Cardiac muscle cell (in vitro differentiated cells and primary cell): ENCODE data around the gene GALNT9. TPM values are rescaled to one million over a fixed set of nuclear protein-coding genes. Genes with fewer than 3 reads are reported as not detected.

Experiments used
- DNase-seq, 2 donors: peaks; one replicate each; pipeline versions ENCODE4 v3.0.0 to v3.0.0-alpha.2; 2010 to 2017; ENCODE audit warnings: low read depth in 1 of 2, low spot score in 1 of 2
- H3K27ac ChIP-seq: fragments of 200-600 bp; sonication (generic); 2 replicates; pipeline ENCODE4 v1.5.1; 2016
- H3K27me3 ChIP-seq: fragments of 200-600 bp; sonication (generic); 2 replicates; pipeline ENCODE4 v1.6.0; 2016; ENCODE audit warnings: control low read depth
- H3K36me3 ChIP-seq: fragments of 200-600 bp; sonication (generic); 2 replicates; pipeline ENCODE4 v1.5.1; 2016; ENCODE audit warnings: control low read depth
- H3K4me1 ChIP-seq: fragments of 200-600 bp; sonication (generic); 2 replicates; pipeline ENCODE4 v1.8.1; 2017; ENCODE audit warnings: low read depth, mild to moderate bottlenecking, mixed run types
- H3K4me3 ChIP-seq: fragments of 200-600 bp; sonication (generic); 2 replicates; pipeline ENCODE4 v1.5.1; 2016; ENCODE audit warnings: mild to moderate bottlenecking
- H3K9me3 ChIP-seq: fragments of 200-600 bp; sonication (generic); 2 replicates; pipeline ENCODE4 v1.5.1; 2017; ENCODE audit warnings: low read depth, mild to moderate bottlenecking, control low read depth
- polyA plus RNA-seq: library from polyadenylated mRNA; unstranded; fragments of >200 nt; fragmentation: Nextera tagmentation; extraction: Ambion mirVana; gene quantifications from 2 replicates; pipeline ENCODE4 v1.2.1, GENCODE V29; 2016
- total RNA-seq: library from RNA; depleted of rRNA; stranded (reverse); fragments of >200 nt; gene quantifications from 2 replicates; pipeline ENCODE4 v1.2.3, GENCODE V29; 2016
- TF ChIP-seq, protein P1 (sequence below): IDR thresholded peaks from 2 replicates; pipeline ENCODE4 v1.5.1; 2012; ENCODE audit warnings: low read depth, mild to moderate bottlenecking, low read length

GALNT9 gene
- total and polyA plus RNA-seq, 2 experiments from 2014 or later = 0.42 to 0.45 TPM

DNA sequence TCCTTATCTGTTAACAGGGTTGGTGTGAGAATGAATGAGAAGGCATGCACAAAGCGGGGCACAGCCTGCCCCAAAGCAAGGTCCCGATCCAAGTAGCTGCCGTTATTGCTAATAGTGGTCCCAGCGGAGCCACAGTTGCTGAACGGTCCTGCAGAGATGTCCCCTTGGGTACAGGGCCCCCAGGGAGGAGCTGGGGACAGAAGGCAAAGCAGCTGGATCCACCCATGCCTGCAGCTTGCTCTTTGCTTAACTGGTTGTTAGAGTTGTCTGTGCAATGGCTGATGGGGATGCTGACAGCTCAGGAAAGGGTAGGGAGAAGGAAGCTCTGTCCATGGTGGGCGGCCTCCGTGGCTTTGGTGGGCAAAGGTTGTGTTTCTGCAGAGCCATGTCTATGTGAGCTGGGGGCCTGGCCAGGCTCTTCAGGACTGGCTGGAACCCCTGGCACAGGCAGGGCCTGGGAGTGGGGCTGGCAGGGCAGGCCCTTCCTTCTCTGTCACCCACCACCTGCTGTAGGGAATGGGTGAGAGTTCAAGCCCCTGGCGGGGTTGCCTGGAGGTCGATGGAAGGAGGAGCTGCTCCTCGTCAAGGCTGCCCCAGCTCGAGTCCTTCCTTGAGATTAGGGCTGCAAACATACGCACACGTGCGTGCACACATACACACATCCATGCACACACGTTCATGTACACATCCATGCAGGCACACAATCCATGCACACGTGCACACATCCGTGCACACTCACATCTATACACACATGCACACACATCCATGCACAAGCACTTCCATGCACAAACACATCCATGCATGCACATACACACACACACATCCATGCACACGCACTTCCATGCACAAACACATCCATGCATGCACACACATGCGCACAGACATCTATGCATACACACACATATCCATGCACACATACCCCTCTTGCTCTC lies 149.7 kb downstream of the GALNT9 start:
- peaks cover 10% of the 10 kb centered on the region for H3K27me3 ChIP-seq
- H3K9me3 ChIP-seq = no peaks in the 10 kb centered on the region
- H3K27ac ChIP-seq = no peak overlapping the region
- no peaks in the 10 kb centered on the region for H3K4me1 ChIP-seq
- H3K36me3 ChIP-seq = no peaks in the 10 kb centered on the region
- TF ChIP-seq, protein P1, sequence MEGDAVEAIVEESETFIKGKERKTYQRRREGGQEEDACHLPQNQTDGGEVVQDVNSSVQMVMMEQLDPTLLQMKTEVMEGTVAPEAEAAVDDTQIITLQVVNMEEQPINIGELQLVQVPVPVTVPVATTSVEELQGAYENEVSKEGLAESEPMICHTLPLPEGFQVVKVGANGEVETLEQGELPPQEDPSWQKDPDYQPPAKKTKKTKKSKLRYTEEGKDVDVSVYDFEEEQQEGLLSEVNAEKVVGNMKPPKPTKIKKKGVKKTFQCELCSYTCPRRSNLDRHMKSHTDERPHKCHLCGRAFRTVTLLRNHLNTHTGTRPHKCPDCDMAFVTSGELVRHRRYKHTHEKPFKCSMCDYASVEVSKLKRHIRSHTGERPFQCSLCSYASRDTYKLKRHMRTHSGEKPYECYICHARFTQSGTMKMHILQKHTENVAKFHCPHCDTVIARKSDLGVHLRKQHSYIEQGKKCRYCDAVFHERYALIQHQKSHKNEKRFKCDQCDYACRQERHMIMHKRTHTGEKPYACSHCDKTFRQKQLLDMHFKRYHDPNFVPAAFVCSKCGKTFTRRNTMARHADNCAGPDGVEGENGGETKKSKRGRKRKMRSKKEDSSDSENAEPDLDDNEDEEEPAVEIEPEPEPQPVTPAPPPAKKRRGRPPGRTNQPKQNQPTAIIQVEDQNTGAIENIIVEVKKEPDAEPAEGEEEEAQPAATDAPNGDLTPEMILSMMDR = no peak
- H3K4me3 ChIP-seq = no peak overlapping the region
- DNase-seq = no peak

- TF ChIP-seq, protein P1 = no peak
- Histone ChIP-seq H3K36me3 (no peaks in the 10 kb centered on the region), H3K9me3 (no peaks in the 10 kb centered on the region), H3K4me3 (no peak overlapping the region), H3K27ac (no peak overlapping the region), H3K27me3 (peaks cover 10% of the 10 kb centered on the region), H3K4me1 (no peaks in the 10 kb centered on the region)
- no peak for DNase-seq
Measured at GRCh38 chr12:132178801-132179401, 150.5 kb downstream of the GALNT9 start.

DNA sequence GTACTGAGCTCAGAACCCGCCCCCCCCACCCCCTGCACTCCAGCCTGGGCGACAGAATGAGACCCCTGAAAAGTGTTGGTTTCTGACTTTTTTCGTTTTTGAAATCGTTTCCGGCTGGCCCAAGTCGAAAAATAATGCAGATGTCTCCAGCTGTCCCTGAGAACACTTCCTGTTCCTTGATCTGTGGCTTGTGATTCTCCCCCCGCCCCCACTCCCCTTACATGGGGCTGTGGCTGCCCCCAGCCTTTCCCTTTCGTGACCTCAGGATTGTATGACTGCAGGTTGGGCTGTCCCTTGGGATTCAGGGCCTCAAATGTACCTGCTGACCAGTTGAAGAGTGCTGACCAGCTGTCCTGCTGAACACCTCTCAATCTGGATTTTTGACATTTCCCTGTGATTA lies 151.1 kb downstream of the GALNT9 start:
- Histone ChIP-seq H3K36me3 (no peaks in the 10 kb centered on the region), H3K27me3 (peaks cover 7% of the 10 kb centered on the region), H3K27ac (no peak overlapping the region), H3K4me1 (no peaks in the 10 kb centered on the region), H3K9me3 (no peaks in the 10 kb centered on the region), H3K4me3 (no peak overlapping the region)
- no peak for DNase-seq
- TF ChIP-seq, protein P1 = no peak

DNA sequence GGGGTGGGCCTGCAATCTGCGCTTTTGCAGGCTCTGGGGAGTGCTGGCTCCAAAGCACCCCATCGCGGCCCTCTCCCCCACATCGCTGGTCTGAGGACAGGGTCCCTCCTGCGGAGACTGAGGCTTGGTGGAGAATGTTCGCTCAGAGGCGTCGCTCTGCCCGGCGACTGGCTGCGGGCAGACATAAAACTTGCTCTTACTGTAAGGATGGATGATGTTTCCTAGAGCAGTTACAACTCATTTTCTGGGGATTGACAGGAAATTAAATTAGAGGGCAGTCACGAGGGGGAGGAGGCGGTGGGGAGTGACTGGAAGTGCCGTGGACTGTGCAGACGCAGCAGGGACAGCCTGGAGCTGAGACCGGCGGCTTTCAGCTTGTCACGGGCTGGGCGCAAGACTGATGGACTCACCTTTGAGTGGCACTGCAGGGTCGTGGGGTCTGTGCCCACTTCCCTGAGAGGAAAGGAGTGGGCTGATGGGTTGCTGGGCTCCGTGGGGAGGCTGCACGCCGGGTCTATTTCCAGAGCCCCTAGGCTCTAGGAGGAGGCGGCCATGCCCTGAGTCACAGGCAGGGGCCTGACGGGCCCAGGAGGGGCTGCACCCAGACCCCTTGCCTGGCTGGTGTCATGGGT lies 152.4 kb downstream of the GALNT9 start:
- Histone ChIP-seq H3K4me1 (no peaks in the 10 kb centered on the region), H3K4me3 (no peak overlapping the region), H3K27ac (no peak overlapping the region), H3K27me3 (no peaks in the 10 kb centered on the region), H3K9me3 (no peaks in the 10 kb centered on the region), H3K36me3 (no peaks in the 10 kb centered on the region)
- DNase-seq = no peak
- TF ChIP-seq, protein P1 = no peak

DNA sequence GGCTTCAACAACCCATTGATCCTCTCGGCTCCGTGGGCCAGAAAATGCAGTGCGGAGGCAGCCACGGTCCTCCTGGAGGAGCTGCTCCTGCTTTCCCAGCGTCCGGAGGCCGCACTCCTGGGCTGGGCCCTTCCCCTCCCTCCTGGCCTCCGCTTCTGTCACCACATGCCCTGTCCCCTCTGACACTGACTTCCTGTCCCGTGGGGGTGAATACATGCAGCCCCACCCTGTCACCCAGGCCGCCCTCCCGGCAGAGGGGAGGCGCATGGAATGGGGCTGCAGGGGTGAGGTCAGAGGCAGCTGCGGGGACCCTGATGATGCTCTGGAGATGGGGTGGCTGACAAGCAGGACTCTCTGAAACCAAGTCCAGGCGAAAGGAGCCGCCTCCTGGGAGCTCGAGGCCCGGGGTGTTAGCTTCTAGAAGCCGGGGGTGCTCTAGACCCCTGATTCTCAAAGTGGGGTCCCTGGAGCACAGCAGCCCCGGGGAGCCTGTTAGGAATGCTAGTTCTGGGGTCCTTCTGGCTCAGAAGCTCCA lies 152.9 kb downstream of the GALNT9 start:
- no peak overlapping the region for H3K4me3 ChIP-seq
- DNase-seq = no peak
- H3K9me3 ChIP-seq = no peaks in the 10 kb centered on the region
- H3K36me3 ChIP-seq = no peaks in the 10 kb centered on the region
- no peak overlapping the region for H3K27ac ChIP-seq
- H3K4me1 ChIP-seq = no peaks in the 10 kb centered on the region
- no peaks in the 10 kb centered on the region for H3K27me3 ChIP-seq
- TF ChIP-seq, protein P1 = no peak
